ENCODE data around the gene NF2.

- no peak for TF ChIP-seq POLR2A (IDR thresholded peaks at IDR 0.05)
- TF ChIP-seq CTCF (IDR thresholded peaks at IDR 0.05): no peak
Observed at GRCh38 chr22:29580200-29580810, 23.1 kb upstream of the NF2 start.

All from Peyer's patch (tissue), 4 donors.